Esophagus muscularis mucosa (tissue), 3 donors: ENCODE results near the gene ISOC2.

Source experiments
- POLR2A ChIP-seq: fragments of 450-650 bp; IDR thresholded peaks from one replicate; pipeline ENCODE4 v1.6.1; 2017; ENCODE audit warnings: antibody characterized with exemption, moderate library complexity, mild to moderate bottlenecking, low read depth
- POLR2AphosphoS5 ChIP-seq, 2 donors: sonication (generic); formaldehyde crosslinking; IDR thresholded peaks; one replicate each; pipeline ENCODE4 v1.6.1; 2017; ENCODE audit warnings: antibody characterized with exemption in 2 of 2
- TF ChIP-seq, protein P1 (sequence below), 3 experiments: fragments of 200-600 bp in 2 of 3; fragments of 450-650 bp in 1 of 3; sonication (generic) in 2 of 3; IDR thresholded peaks; one replicate each; pipeline ENCODE4 v1.5.1; 2017 to 2019; ENCODE audit warnings: antibody characterized with exemption in 3 of 3, mild to moderate bottlenecking in 2 of 3, moderate library complexity in 1 of 3

DNA sequence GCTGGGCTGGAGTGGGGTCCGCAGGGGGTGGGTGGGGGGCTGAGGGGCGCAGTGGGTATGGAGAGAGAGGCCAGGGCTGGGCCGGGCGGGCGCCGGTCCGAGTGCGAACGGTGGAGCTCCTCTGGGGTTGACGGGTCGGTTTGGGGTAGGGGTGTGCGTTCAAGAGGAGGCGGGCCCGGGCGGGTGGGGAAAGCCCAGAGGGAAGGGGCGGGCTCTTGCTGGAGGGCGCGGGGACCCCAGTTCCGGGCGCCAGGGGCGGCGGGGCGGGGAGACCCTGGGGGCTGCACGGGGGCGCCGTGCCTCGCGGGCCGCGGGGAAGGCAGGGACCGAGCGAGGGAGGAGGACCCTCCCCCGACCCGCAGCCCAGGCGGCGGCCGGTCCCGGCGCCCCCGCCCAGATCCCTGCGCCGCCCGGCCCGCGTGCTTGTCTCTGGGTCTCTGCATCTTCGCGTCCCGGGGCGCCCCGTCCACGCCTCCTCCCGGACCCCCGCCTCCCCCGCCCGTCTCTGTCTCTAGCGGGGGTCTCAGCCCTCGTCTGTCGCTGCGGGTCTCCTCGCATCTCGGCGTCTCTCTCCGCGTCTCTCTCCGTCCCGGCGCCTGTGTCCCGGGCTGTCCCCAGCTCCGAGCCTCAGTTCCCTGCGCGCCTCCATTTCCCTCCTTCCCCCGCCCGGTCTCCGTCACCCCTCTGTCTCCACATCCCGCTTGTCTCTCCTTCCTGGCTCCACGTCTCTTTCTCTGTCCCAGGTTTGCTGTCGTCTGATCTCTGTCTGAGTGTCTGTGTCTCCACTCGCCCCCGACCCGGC lies 10.1 kb downstream of the ISOC2 start:
- TF ChIP-seq, protein P1, sequence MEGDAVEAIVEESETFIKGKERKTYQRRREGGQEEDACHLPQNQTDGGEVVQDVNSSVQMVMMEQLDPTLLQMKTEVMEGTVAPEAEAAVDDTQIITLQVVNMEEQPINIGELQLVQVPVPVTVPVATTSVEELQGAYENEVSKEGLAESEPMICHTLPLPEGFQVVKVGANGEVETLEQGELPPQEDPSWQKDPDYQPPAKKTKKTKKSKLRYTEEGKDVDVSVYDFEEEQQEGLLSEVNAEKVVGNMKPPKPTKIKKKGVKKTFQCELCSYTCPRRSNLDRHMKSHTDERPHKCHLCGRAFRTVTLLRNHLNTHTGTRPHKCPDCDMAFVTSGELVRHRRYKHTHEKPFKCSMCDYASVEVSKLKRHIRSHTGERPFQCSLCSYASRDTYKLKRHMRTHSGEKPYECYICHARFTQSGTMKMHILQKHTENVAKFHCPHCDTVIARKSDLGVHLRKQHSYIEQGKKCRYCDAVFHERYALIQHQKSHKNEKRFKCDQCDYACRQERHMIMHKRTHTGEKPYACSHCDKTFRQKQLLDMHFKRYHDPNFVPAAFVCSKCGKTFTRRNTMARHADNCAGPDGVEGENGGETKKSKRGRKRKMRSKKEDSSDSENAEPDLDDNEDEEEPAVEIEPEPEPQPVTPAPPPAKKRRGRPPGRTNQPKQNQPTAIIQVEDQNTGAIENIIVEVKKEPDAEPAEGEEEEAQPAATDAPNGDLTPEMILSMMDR (IDR thresholded peaks at IDR 0.05) = no peak
- TF ChIP-seq POLR2AphosphoS5 (IDR thresholded peaks at IDR 0.05) = no peak
- TF ChIP-seq POLR2A = no peak
